C4-2B (cell line): Measurements from ENCODE around the gene CYP46A1.

Experiments
- ZFX ChIP-seq: fragments of 450-650 bp; IDR thresholded peaks from 2 replicates; pipeline ENCODE4 v1.6.1; 2017
- TF ChIP-seq, protein P1 (sequence below): fragments of 450-650 bp; conservative IDR thresholded peaks from 2 replicates; pipeline ENCODE4 v1.5.1; 2017; ENCODE audit warnings: mild to moderate bottlenecking

DNA sequence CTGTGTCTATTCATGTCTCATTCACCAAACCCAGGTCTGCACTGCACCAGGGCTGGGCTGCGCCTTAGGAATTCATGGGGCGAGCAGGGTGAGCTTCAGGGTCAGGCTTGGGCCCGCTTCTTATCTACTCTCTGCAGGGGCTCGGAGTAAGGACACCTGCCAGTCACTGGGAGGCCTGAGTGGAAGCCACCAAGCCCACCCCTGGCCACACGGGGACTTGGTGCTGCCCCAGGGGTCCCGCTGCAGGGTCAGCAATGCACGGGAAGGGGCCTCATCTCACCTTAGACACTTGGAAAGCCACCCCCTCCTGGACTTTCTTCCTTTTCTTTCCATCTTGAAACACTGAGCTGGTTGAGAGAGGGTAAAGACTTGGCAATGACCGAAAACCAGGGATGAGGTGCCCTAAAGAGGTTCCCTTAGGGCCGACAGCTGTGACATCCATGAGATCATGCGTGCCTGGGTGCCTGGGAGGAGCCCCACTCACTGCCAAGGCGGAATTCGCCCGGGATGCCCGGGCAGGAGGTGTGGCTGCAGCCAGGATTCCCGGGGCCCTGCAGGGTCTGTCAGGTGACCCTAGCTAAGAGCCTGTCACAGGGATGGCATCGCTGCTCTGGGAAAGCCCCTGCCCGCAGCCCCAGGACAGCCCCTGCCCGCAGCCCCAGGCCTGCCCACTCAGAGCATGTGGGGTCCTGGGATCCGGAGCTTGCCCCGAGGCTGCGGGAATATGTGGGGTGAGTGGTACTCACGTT is 63.7 kb downstream of the CYP46A1 start:
- TF ChIP-seq, protein P1, sequence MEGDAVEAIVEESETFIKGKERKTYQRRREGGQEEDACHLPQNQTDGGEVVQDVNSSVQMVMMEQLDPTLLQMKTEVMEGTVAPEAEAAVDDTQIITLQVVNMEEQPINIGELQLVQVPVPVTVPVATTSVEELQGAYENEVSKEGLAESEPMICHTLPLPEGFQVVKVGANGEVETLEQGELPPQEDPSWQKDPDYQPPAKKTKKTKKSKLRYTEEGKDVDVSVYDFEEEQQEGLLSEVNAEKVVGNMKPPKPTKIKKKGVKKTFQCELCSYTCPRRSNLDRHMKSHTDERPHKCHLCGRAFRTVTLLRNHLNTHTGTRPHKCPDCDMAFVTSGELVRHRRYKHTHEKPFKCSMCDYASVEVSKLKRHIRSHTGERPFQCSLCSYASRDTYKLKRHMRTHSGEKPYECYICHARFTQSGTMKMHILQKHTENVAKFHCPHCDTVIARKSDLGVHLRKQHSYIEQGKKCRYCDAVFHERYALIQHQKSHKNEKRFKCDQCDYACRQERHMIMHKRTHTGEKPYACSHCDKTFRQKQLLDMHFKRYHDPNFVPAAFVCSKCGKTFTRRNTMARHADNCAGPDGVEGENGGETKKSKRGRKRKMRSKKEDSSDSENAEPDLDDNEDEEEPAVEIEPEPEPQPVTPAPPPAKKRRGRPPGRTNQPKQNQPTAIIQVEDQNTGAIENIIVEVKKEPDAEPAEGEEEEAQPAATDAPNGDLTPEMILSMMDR = no peak
- no peak for TF ChIP-seq ZFX
